ENCODE measurements around the gene ANOS1.

- TF ChIP-seq CTCF (IDR thresholded peaks at IDR 0.05) (no peak), POLR2A (IDR thresholded peaks at IDR 0.05) (no peak)
Observed at GRCh38 chrX:8711401-8711800, 20.5 kb downstream of the ANOS1 start.
